LoVo (cell line): ENCODE results near the gene PPY.
"Not testable (repeated sequence)": the region's sequence is repeated elsewhere in the genome, so short reads cannot be mapped to it uniquely, and the experiment has no call there.

ENCODE experiments used
- DNase-seq: peaks from one replicate; pipeline ENCODE4 v3.0.0-alpha.2; 2016; ENCODE audit warnings: low spot score

PPY gene

GRCh38 chr17:43905400-43905984, 36.8 kb downstream of the PPY start:
- DNase-seq = no peak

- no peak for DNase-seq
Observed at GRCh38 chr17:43901861-43902589, 40.3 kb downstream of the PPY start.

- no peak for DNase-seq
Observed at GRCh38 chr17:43900858-43901754, 41.2 kb downstream of the PPY start.

GRCh38 chr17:43900183-43900857, 42.0 kb downstream of the PPY start:
- DNase-seq = peak; percentile 90

- no peak for DNase-seq
Observed at GRCh38 chr17:43898446-43898845, 43.8 kb downstream of the PPY start.

- no peak for DNase-seq
Observed at GRCh38 chr17:43897831-43898230, 44.4 kb downstream of the PPY start.

GRCh38 chr17:43894494-43894893, 47.8 kb downstream of the PPY start:
- DNase-seq = not testable (repeated sequence)

GRCh38 chr17:43892647-43892952, 49.7 kb downstream of the PPY start:
- DNase-seq = no peak

GRCh38 chr17:43891851-43892646, 50.2 kb downstream of the PPY start:
- no peak for DNase-seq
